ENCODE data around the gene BABAM2. TPM values are rescaled to one million over a fixed set of nuclear protein-coding genes. Genes with fewer than 3 reads are reported as not detected.

The BABAM2 gene
- polyA plus RNA-seq, 2 donors = 9.1 to 18.0 TPM

- no peaks in the 10 kb centered on the region for H3K4me1 ChIP-seq (ENCODE audit: control insufficient read depth in 2 of 2, insufficient read depth in 2 of 2, low read length in 1 of 2)
- no peak overlapping the region for H3K27ac ChIP-seq (ENCODE audit: low read depth in 2 of 2, low read length in 1 of 2)
- no peak overlapping the region for H3K4me3 ChIP-seq (ENCODE audit: low read depth in 1 of 2, low read length in 2 of 2)
Measured at GRCh38 chr2:28142386-28142785, 251.9 kb downstream of the BABAM2 start.

GRCh38 chr2:28148000-28148399, 257.5 kb downstream of the BABAM2 start:
- Histone ChIP-seq H3K27me3 (ENCODE audit: control insufficient read depth in 1 of 2, insufficient read depth in 2 of 2, low read length in 2 of 2) (no peaks in the 10 kb centered on the region), H3K4me1 (ENCODE audit: control insufficient read depth in 2 of 2, insufficient read depth in 2 of 2, low read length in 1 of 2) (no peaks in the 10 kb centered on the region), H3K4me3 (ENCODE audit: low read depth in 1 of 2, low read length in 2 of 2) (no peak overlapping the region), H3K9me3 (ENCODE audit: control insufficient read depth in 2 of 2, insufficient read depth in 1 of 2, low read depth in 1 of 2, low read length in 1 of 2) (no peaks in the 10 kb centered on the region), H3K36me3 (ENCODE audit: control insufficient read depth in 2 of 2, insufficient read depth in 2 of 2, low read length in 1 of 2) (no peaks in the 10 kb centered on the region), H3K27ac (ENCODE audit: low read depth in 2 of 2, low read length in 1 of 2) (no peak overlapping the region)
- WGBS, 2 donors = 96 to 97% methylated on average over 2 of the region's 2 CpGs

More at GRCh38 chr2:28142386-28142785, 251.9 kb downstream of the BABAM2 start:
- Histone ChIP-seq H3K27me3 (ENCODE audit: control insufficient read depth in 1 of 2, insufficient read depth in 2 of 2, low read length in 2 of 2) (no peaks in the 10 kb centered on the region), H3K36me3 (ENCODE audit: control insufficient read depth in 2 of 2, insufficient read depth in 2 of 2, low read length in 1 of 2) (no peaks in the 10 kb centered on the region), H3K9me3 (ENCODE audit: control insufficient read depth in 2 of 2, insufficient read depth in 1 of 2, low read depth in 1 of 2, low read length in 1 of 2) (no peaks in the 10 kb centered on the region)

GRCh38 chr2:28148566-28148965, 258.0 kb downstream of the BABAM2 start:
- Histone ChIP-seq H3K9me3 (ENCODE audit: control insufficient read depth in 2 of 2, insufficient read depth in 1 of 2, low read depth in 1 of 2, low read length in 1 of 2) (no peaks in the 10 kb centered on the region), H3K27me3 (ENCODE audit: control insufficient read depth in 1 of 2, insufficient read depth in 2 of 2, low read length in 2 of 2) (no peaks in the 10 kb centered on the region), H3K36me3 (ENCODE audit: control insufficient read depth in 2 of 2, insufficient read depth in 2 of 2, low read length in 1 of 2) (no peaks in the 10 kb centered on the region), H3K4me1 (ENCODE audit: control insufficient read depth in 2 of 2, insufficient read depth in 2 of 2, low read length in 1 of 2) (no peaks in the 10 kb centered on the region), H3K4me3 (ENCODE audit: low read depth in 1 of 2, low read length in 2 of 2) (no peak overlapping the region), H3K27ac (ENCODE audit: low read depth in 2 of 2, low read length in 1 of 2) (no peak overlapping the region)
- WGBS, 2 donors = 92 to 94% methylated on average over 5 of the region's 5 CpGs

- no peak overlapping the region for H3K4me3 ChIP-seq (ENCODE audit: low read depth in 1 of 2, low read length in 2 of 2)
- H3K27me3 ChIP-seq (ENCODE audit: control insufficient read depth in 1 of 2, insufficient read depth in 2 of 2, low read length in 2 of 2) = no peaks in the 10 kb centered on the region
- H3K9me3 ChIP-seq (ENCODE audit: control insufficient read depth in 2 of 2, insufficient read depth in 1 of 2, low read depth in 1 of 2, low read length in 1 of 2) = no peaks in the 10 kb centered on the region
- H3K36me3 ChIP-seq (ENCODE audit: control insufficient read depth in 2 of 2, insufficient read depth in 2 of 2, low read length in 1 of 2) = no peaks in the 10 kb centered on the region
- no peaks in the 10 kb centered on the region for H3K4me1 ChIP-seq (ENCODE audit: control insufficient read depth in 2 of 2, insufficient read depth in 2 of 2, low read length in 1 of 2)
- WGBS, 2 donors = 50 to 70% methylated on average over 5 of the region's 5 CpGs
- peak overlapping the region; percentile 2 to 48 for H3K27ac ChIP-seq (ENCODE audit: low read depth in 2 of 2, low read length in 1 of 2)
Measured at GRCh38 chr2:28150236-28150915, 259.8 kb downstream of the BABAM2 start.

GRCh38 chr2:28150994-28151393, 260.5 kb downstream of the BABAM2 start:
- H3K27ac ChIP-seq (ENCODE audit: low read depth in 2 of 2, low read length in 1 of 2) = no peak overlapping the region
- no peak overlapping the region for H3K4me3 ChIP-seq (ENCODE audit: low read depth in 1 of 2, low read length in 2 of 2)
- no peaks in the 10 kb centered on the region for H3K9me3 ChIP-seq (ENCODE audit: control insufficient read depth in 2 of 2, insufficient read depth in 1 of 2, low read depth in 1 of 2, low read length in 1 of 2)
- 85 to 87% methylated on average over 4 of the region's 4 CpGs for WGBS, 2 donors
- H3K4me1 ChIP-seq (ENCODE audit: control insufficient read depth in 2 of 2, insufficient read depth in 2 of 2, low read length in 1 of 2) = no peaks in the 10 kb centered on the region
- no peaks in the 10 kb centered on the region for H3K36me3 ChIP-seq (ENCODE audit: control insufficient read depth in 2 of 2, insufficient read depth in 2 of 2, low read length in 1 of 2)
- H3K27me3 ChIP-seq (ENCODE audit: control insufficient read depth in 1 of 2, insufficient read depth in 2 of 2, low read length in 2 of 2) = no peaks in the 10 kb centered on the region

GRCh38 chr2:28152585-28153280, 262.2 kb downstream of the BABAM2 start:
- H3K9me3 ChIP-seq (ENCODE audit: control insufficient read depth in 2 of 2, insufficient read depth in 1 of 2, low read depth in 1 of 2, low read length in 1 of 2) = no peaks in the 10 kb centered on the region
- H3K36me3 ChIP-seq (ENCODE audit: control insufficient read depth in 2 of 2, insufficient read depth in 2 of 2, low read length in 1 of 2) = no peaks in the 10 kb centered on the region
- no peak overlapping the region for H3K27ac ChIP-seq (ENCODE audit: low read depth in 2 of 2, low read length in 1 of 2)
- H3K27me3 ChIP-seq (ENCODE audit: control insufficient read depth in 1 of 2, insufficient read depth in 2 of 2, low read length in 2 of 2) = no peaks in the 10 kb centered on the region
- H3K4me1 ChIP-seq (ENCODE audit: control insufficient read depth in 2 of 2, insufficient read depth in 2 of 2, low read length in 1 of 2) = no peaks in the 10 kb centered on the region
- H3K4me3 ChIP-seq (ENCODE audit: low read depth in 1 of 2, low read length in 2 of 2) = no peak overlapping the region
- WGBS, 2 donors = 90% methylated on average over 3 of the region's 3 CpGs

GRCh38 chr2:28153851-28154250, 263.3 kb downstream of the BABAM2 start:
- Histone ChIP-seq H3K9me3 (ENCODE audit: control insufficient read depth in 2 of 2, insufficient read depth in 1 of 2, low read depth in 1 of 2, low read length in 1 of 2) (no peaks in the 10 kb centered on the region), H3K36me3 (ENCODE audit: control insufficient read depth in 2 of 2, insufficient read depth in 2 of 2, low read length in 1 of 2) (no peaks in the 10 kb centered on the region), H3K4me1 (ENCODE audit: control insufficient read depth in 2 of 2, insufficient read depth in 2 of 2, low read length in 1 of 2) (no peaks in the 10 kb centered on the region), H3K27ac (ENCODE audit: low read depth in 2 of 2, low read length in 1 of 2) (no peak overlapping the region), H3K27me3 (ENCODE audit: control insufficient read depth in 1 of 2, insufficient read depth in 2 of 2, low read length in 2 of 2) (no peaks in the 10 kb centered on the region), H3K4me3 (ENCODE audit: low read depth in 1 of 2, low read length in 2 of 2) (no peak overlapping the region)
- WGBS, 2 donors = 84 to 86% methylated on average over 3 of the region's 3 CpGs

GRCh38 chr2:28155086-28155485, 264.6 kb downstream of the BABAM2 start:
- no peak overlapping the region for H3K27ac ChIP-seq (ENCODE audit: low read depth in 2 of 2, low read length in 1 of 2)
- H3K4me1 ChIP-seq (ENCODE audit: control insufficient read depth in 2 of 2, insufficient read depth in 2 of 2, low read length in 1 of 2) = no peaks in the 10 kb centered on the region

GRCh38 chr2:28155627-28156026, 265.1 kb downstream of the BABAM2 start:
- 48 to 84% methylated on average over 1 of the region's 1 CpG for WGBS, 2 donors
- H3K27ac ChIP-seq (ENCODE audit: low read depth in 2 of 2, low read length in 1 of 2) = no peak overlapping the region
- no peaks in the 10 kb centered on the region for H3K4me1 ChIP-seq (ENCODE audit: control insufficient read depth in 2 of 2, insufficient read depth in 2 of 2, low read length in 1 of 2)
- H3K36me3 ChIP-seq (ENCODE audit: control insufficient read depth in 2 of 2, insufficient read depth in 2 of 2, low read length in 1 of 2) = no peaks in the 10 kb centered on the region
- H3K27me3 ChIP-seq (ENCODE audit: control insufficient read depth in 1 of 2, insufficient read depth in 2 of 2, low read length in 2 of 2) = no peaks in the 10 kb centered on the region
- H3K4me3 ChIP-seq (ENCODE audit: low read depth in 1 of 2, low read length in 2 of 2) = no peak overlapping the region
- no peaks in the 10 kb centered on the region for H3K9me3 ChIP-seq (ENCODE audit: control insufficient read depth in 2 of 2, insufficient read depth in 1 of 2, low read depth in 1 of 2, low read length in 1 of 2)

More at GRCh38 chr2:28155086-28155485, 264.6 kb downstream of the BABAM2 start:
- no peak overlapping the region for H3K4me3 ChIP-seq (ENCODE audit: low read depth in 1 of 2, low read length in 2 of 2)
- no peaks in the 10 kb centered on the region for H3K9me3 ChIP-seq (ENCODE audit: control insufficient read depth in 2 of 2, insufficient read depth in 1 of 2, low read depth in 1 of 2, low read length in 1 of 2)
- H3K27me3 ChIP-seq (ENCODE audit: control insufficient read depth in 1 of 2, insufficient read depth in 2 of 2, low read length in 2 of 2) = no peaks in the 10 kb centered on the region
- no peaks in the 10 kb centered on the region for H3K36me3 ChIP-seq (ENCODE audit: control insufficient read depth in 2 of 2, insufficient read depth in 2 of 2, low read length in 1 of 2)
- WGBS, 2 donors = 76 to 92% methylated on average over 4 of the region's 4 CpGs

GRCh38 chr2:28158791-28159190, 268.3 kb downstream of the BABAM2 start:
- Histone ChIP-seq H3K9me3 (ENCODE audit: control insufficient read depth in 2 of 2, insufficient read depth in 1 of 2, low read depth in 1 of 2, low read length in 1 of 2) (no peaks in the 10 kb centered on the region), H3K4me3 (ENCODE audit: low read depth in 1 of 2, low read length in 2 of 2) (no peak overlapping the region), H3K27ac (ENCODE audit: low read depth in 2 of 2, low read length in 1 of 2) (no peak overlapping the region), H3K27me3 (ENCODE audit: control insufficient read depth in 1 of 2, insufficient read depth in 2 of 2, low read length in 2 of 2) (no peaks in the 10 kb centered on the region), H3K36me3 (ENCODE audit: control insufficient read depth in 2 of 2, insufficient read depth in 2 of 2, low read length in 1 of 2) (no peaks in the 10 kb centered on the region), H3K4me1 (ENCODE audit: control insufficient read depth in 2 of 2, insufficient read depth in 2 of 2, low read length in 1 of 2) (peaks cover 0 to 3% of the 10 kb centered on the region in 2 donors)
- 89 to 91% methylated on average over 2 of the region's 2 CpGs for WGBS, 2 donors
